Keratinocyte (primary cell): Measurements from ENCODE around the gene PLCZ1. TPM values are rescaled to one million over a fixed set of nuclear protein-coding genes. Genes with fewer than 3 reads are reported as not detected.

Experiments used
- DNase-seq: peaks from one replicate; pipeline ENCODE4 v3.0.0-alpha.2; 2011; ENCODE audit warnings: low read depth, missing footprints, low spot score
- FAIRE-seq: peaks from 2 replicates; lab custom pipeline; 2011; peaks lifted over from hg19 to GRCh38; lab: Jason Lieb, UNC
- H2AFZ ChIP-seq: 2 replicates; pipeline ENCODE4 v1.6.0; 2012; ENCODE audit warnings: low read length, control low read depth, inconsistent platforms; ENCODE audit not compliant: control insufficient read depth
- H3K27ac ChIP-seq: 2 replicates; pipeline ENCODE4 v1.5.1; 2011; ENCODE audit warnings: low read length; ENCODE audit not compliant: control insufficient read depth, insufficient read depth
- H3K27me3 ChIP-seq: 3 replicates; pipeline ENCODE4 v1.6.0; 2011; ENCODE audit warnings: low read length; ENCODE audit not compliant: control insufficient read depth, insufficient read depth; ENCODE audit errors: extremely low read depth
- H3K36me3 ChIP-seq, 2 experiments: 2 replicates in 1 of 2; 3 replicates in 1 of 2; pipeline ENCODE4 v1.5.1; 2011; ENCODE audit warnings: low read length in 2 of 2, mild to moderate bottlenecking in 1 of 2; ENCODE audit not compliant: control insufficient read depth in 2 of 2, insufficient read depth in 2 of 2; ENCODE audit errors: extremely low read depth in 1 of 2
- H3K4me1 ChIP-seq: 3 replicates; pipeline ENCODE4 v1.5.1; 2011; ENCODE audit warnings: low read length; ENCODE audit not compliant: control insufficient read depth, insufficient read depth; ENCODE audit errors: extremely low read depth
- H3K4me2 ChIP-seq: 3 replicates; pipeline ENCODE4 v1.6.0; 2011; ENCODE audit warnings: low read depth, low read length; ENCODE audit not compliant: control insufficient read depth, insufficient read depth; ENCODE audit errors: extremely low read depth
- H3K4me3 ChIP-seq, 3 experiments: fragments of 200-600 bp in 1 of 3; sonication (generic) in 1 of 3; 2 replicates in 2 of 3; 3 replicates in 1 of 3; pipeline ENCODE4 v1.5.1; 2011 to 2016; ENCODE audit warnings: low read length in 3 of 3, mild to moderate bottlenecking in 3 of 3, control low read depth in 2 of 3, inconsistent platforms in 1 of 3, low read depth in 1 of 3, mixed read lengths in 1 of 3, mixed run types in 1 of 3, moderate library complexity in 1 of 3; ENCODE audit not compliant: control insufficient read depth in 2 of 3, insufficient read depth in 2 of 3; ENCODE audit errors: extremely low read depth in 1 of 3
- H3K79me2 ChIP-seq: 2 replicates; pipeline ENCODE4 v1.6.0; 2012; ENCODE audit warnings: low read length; ENCODE audit not compliant: control insufficient read depth, insufficient read depth
- H3K9ac ChIP-seq: 3 replicates; pipeline ENCODE4 v1.6.0; 2011; ENCODE audit warnings: low read length; ENCODE audit not compliant: control insufficient read depth, insufficient read depth; ENCODE audit errors: extremely low read depth
- H3K9me1 ChIP-seq: 3 replicates; pipeline ENCODE4 v1.6.0; 2011; ENCODE audit warnings: low read length; ENCODE audit not compliant: control insufficient read depth, insufficient read depth; ENCODE audit errors: extremely low read depth
- H3K9me3 ChIP-seq: 2 replicates; pipeline ENCODE4 v1.5.1; 2012; ENCODE audit warnings: low read depth, low read length; ENCODE audit not compliant: control insufficient read depth
- H4K20me1 ChIP-seq: 3 replicates; pipeline ENCODE4 v1.6.0; 2011; ENCODE audit warnings: low read length; ENCODE audit not compliant: control insufficient read depth, insufficient read depth; ENCODE audit errors: extremely low read depth
- CTCF ChIP-seq, 3 experiments: IDR thresholded peaks in 1 of 3; conservative IDR thresholded peaks in 1 of 3; optimal IDR thresholded peaks in 1 of 3; 2 replicates in 2 of 3; 3 replicates in 1 of 3; pipeline versions ENCODE3 to v1.5.1; 2011; ENCODE audit warnings: low read length in 3 of 3, mild to moderate bottlenecking in 3 of 3, moderate library complexity in 2 of 3, control low read depth in 1 of 3, inconsistent platforms in 1 of 3; ENCODE audit not compliant: insufficient read depth in 2 of 3; ENCODE audit errors: extremely low read depth in 1 of 3
- EZH2 ChIP-seq: IDR thresholded peaks from one replicate; pipeline ENCODE4 v1.6.1; 2012; ENCODE audit warnings: inconsistent platforms, mild to moderate bottlenecking, low read length, moderate library complexity
- dilution Hi-C: fragments of 300-500 bp; cut with MboI; formaldehyde crosslinking; loops from one replicate; pipeline ENCODE4 v1.7.0; 2020; ENCODE audit warnings: low sequenced_read_pairs; ENCODE audit not compliant: extremely low pct_ligation_motif_present
- polyA plus RNA-seq, 5 experiments: library from polyadenylated mRNA; depleted of rRNA in 3 of 5; stranded (reverse) in 3 of 5; stranded (forward) in 1 of 5; unstranded in 1 of 5; fragments of >200 nt; gene quantifications; 1 replicate in 1 of 5; 2 replicates in 3 of 5; 3 replicates in 1 of 5; pipeline versions ENCODE4 v1.2.1 to v1.2.3, GENCODE V29; 2011 to 2012; ENCODE audit warnings: missing spikeins in 2 of 5, low read depth in 1 of 5, low replicate concordance in 1 of 5

PLCZ1 gene
- polyA plus RNA-seq, 1 donor (not counting 4 experiments of a cell fraction or from before 2014, with no cell fraction given), result 0.62 TPM

DNA sequence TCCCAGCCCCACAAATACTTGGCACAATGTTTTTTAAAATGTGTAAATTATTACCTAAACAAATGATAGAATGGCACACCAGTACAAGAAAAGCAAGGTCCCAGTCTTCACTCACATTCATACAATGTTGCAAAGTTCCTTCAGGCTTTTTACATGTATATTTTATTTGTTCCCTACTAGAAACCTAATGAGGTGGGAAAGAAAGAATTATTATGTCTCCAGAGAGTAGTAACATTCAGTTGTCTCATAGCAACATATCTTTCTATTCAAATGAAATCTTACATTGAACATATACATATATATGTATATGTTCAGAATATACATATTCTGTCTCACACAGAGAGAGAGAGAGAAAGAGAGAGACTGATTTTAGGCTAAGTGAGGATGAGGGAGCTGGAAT, 85.2 kb downstream of the PLCZ1 start:
- no peaks in the 10 kb centered on the region for H3K36me3 ChIP-seq
- DNase-seq (no peak), FAIRE-seq (no peak)
- H2AFZ ChIP-seq, result no peak overlapping the region
- H3K9me1 ChIP-seq, result no peaks in the 10 kb centered on the region
- H4K20me1 ChIP-seq, result no peaks in the 10 kb centered on the region
- dilution Hi-C loops, result no loop called here
- TF ChIP-seq CTCF (optimal IDR thresholded peaks at IDR 0.05 in 1 of 3, IDR thresholded peaks at IDR 0.05 in 1 of 3, conservative IDR thresholded peaks at IDR 0.05 in 1 of 3; ENCODE audit: extremely low read depth in 1 of 3, insufficient read depth in 2 of 3, low read length in 3 of 3), result no peak
- no peak for TF ChIP-seq EZH2
- no peak overlapping the region for H3K9ac ChIP-seq
- H3K4me3 ChIP-seq, result no peak overlapping the region
- no peak overlapping the region for H3K4me2 ChIP-seq
- H3K27ac ChIP-seq, result no peak overlapping the region
- no peaks in the 10 kb centered on the region for H3K9me3 ChIP-seq
- H3K27me3 ChIP-seq, result no peaks in the 10 kb centered on the region
- H3K79me2 ChIP-seq, result no peaks in the 10 kb centered on the region
- no peaks in the 10 kb centered on the region for H3K4me1 ChIP-seq

DNA sequence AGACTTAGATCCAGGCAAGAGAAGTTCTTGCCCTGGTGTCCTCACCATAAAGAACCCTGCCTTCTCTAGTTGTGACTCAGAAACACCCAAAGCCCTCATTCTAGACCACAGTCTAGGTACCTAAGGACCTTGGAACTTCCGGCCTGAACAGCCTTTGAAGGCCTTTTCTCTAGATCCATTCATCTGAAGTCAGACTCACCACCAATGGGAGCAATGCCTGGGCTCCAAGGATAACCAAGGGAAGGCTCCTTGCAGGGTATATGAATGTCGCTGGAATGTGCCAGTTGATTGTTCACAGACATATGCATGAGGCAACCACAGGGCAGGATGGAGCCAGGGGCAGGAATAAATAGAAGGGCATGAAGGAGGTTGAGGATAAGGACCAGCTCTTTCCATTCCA, 86.3 kb downstream of the PLCZ1 start:
- no peaks in the 10 kb centered on the region for H3K4me1 ChIP-seq
- H3K9me3 ChIP-seq, result no peaks in the 10 kb centered on the region
- H2AFZ ChIP-seq, result no peak overlapping the region
- FAIRE-seq, result no peak
- H3K27ac ChIP-seq, result no peak overlapping the region
- H3K27me3 ChIP-seq, result no peaks in the 10 kb centered on the region
- H3K4me3 ChIP-seq, result no peak overlapping the region
- no peaks in the 10 kb centered on the region for H3K9me1 ChIP-seq
- no peak for DNase-seq
- no peak overlapping the region for H3K9ac ChIP-seq
- no peak overlapping the region for H3K4me2 ChIP-seq
- H3K79me2 ChIP-seq, result no peaks in the 10 kb centered on the region
- H4K20me1 ChIP-seq, result no peaks in the 10 kb centered on the region
- H3K36me3 ChIP-seq, result no peaks in the 10 kb centered on the region
- dilution Hi-C loops, result no loop called here
- TF ChIP-seq CTCF (optimal IDR thresholded peaks at IDR 0.05 in 1 of 3, IDR thresholded peaks at IDR 0.05 in 1 of 3, conservative IDR thresholded peaks at IDR 0.05 in 1 of 3; ENCODE audit: extremely low read depth in 1 of 3, insufficient read depth in 2 of 3, low read length in 3 of 3), result no peak
- TF ChIP-seq EZH2, result no peak
